ENCODE measurements around the gene UGT1A6.

DNA sequence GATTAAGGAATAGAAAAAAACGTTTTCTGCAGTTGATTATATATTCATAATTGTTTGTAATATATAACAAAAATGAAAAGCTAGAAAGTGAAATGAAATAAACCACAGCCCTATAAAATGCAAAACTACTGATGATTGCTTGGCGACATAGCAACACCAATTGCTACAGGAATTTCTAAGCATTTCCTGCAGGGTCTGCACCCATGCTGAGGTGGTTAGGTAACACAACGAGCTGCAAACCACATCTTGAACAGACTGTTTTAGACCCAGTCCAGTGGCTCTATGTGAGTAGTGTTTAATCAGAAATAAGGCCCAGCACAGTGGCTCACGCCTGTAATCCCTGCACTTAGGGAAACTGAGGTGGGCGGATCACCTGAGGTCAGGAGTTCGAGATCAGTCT, 38.2 kb upstream of the UGT1A6 start:
- TF ChIP-seq, protein P1, sequence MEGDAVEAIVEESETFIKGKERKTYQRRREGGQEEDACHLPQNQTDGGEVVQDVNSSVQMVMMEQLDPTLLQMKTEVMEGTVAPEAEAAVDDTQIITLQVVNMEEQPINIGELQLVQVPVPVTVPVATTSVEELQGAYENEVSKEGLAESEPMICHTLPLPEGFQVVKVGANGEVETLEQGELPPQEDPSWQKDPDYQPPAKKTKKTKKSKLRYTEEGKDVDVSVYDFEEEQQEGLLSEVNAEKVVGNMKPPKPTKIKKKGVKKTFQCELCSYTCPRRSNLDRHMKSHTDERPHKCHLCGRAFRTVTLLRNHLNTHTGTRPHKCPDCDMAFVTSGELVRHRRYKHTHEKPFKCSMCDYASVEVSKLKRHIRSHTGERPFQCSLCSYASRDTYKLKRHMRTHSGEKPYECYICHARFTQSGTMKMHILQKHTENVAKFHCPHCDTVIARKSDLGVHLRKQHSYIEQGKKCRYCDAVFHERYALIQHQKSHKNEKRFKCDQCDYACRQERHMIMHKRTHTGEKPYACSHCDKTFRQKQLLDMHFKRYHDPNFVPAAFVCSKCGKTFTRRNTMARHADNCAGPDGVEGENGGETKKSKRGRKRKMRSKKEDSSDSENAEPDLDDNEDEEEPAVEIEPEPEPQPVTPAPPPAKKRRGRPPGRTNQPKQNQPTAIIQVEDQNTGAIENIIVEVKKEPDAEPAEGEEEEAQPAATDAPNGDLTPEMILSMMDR (IDR thresholded peaks at IDR 0.05) = no peak
- TF ChIP-seq POLR2AphosphoS5 (IDR thresholded peaks at IDR 0.05; ENCODE audit: low read depth, low read length) = no peak
- no peak for TF ChIP-seq YY1 (IDR thresholded peaks at IDR 0.05; ENCODE audit: low read depth)
- TF ChIP-seq MXI1 (IDR thresholded peaks at IDR 0.05; ENCODE audit: low read depth, low read length) = no peak
- no peak for TF ChIP-seq CHD2 (IDR thresholded peaks at IDR 0.05; ENCODE audit: low read length, partially characterized antibody)
- TF ChIP-seq FOXJ3 (CRISPR knock-in tag; IDR thresholded peaks at IDR 0.05) = no peak
- TF ChIP-seq EP300 (IDR thresholded peaks at IDR 0.05; ENCODE audit: borderline replicate concordance in 1 of 2, low read depth in 1 of 2, low read length in 1 of 2) = no peak
- no peak for TF ChIP-seq FOXM1 (IDR thresholded peaks at IDR 0.05; ENCODE audit: low read depth)
- TF ChIP-seq, protein P2, sequence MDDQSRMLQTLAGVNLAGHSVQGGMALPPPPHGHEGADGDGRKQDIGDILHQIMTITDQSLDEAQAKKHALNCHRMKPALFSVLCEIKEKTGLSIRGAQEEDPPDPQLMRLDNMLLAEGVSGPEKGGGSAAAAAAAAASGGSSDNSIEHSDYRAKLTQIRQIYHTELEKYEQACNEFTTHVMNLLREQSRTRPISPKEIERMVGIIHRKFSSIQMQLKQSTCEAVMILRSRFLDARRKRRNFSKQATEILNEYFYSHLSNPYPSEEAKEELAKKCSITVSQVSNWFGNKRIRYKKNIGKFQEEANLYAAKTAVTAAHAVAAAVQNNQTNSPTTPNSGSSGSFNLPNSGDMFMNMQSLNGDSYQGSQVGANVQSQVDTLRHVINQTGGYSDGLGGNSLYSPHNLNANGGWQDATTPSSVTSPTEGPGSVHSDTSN (IDR thresholded peaks at IDR 0.05) = no peak
- TF ChIP-seq, protein P3, sequence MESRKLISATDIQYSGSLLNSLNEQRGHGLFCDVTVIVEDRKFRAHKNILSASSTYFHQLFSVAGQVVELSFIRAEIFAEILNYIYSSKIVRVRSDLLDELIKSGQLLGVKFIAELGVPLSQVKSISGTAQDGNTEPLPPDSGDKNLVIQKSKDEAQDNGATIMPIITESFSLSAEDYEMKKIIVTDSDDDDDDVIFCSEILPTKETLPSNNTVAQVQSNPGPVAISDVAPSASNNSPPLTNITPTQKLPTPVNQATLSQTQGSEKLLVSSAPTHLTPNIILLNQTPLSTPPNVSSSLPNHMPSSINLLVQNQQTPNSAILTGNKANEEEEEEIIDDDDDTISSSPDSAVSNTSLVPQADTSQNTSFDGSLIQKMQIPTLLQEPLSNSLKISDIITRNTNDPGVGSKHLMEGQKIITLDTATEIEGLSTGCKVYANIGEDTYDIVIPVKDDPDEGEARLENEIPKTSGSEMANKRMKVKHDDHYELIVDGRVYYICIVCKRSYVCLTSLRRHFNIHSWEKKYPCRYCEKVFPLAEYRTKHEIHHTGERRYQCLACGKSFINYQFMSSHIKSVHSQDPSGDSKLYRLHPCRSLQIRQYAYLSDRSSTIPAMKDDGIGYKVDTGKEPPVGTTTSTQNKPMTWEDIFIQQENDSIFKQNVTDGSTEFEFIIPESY (IDR thresholded peaks at IDR 0.05; ENCODE audit: borderline replicate concordance, low read depth) = no peak
- no peak for TF ChIP-seq TAF1 (IDR thresholded peaks at IDR 0.05; ENCODE audit: borderline replicate concordance, low read depth, low read length)
- TF ChIP-seq SIN3A (IDR thresholded peaks at IDR 0.05; ENCODE audit: borderline replicate concordance, low read depth, low read length) = no peak

Data from SK-N-SH (cell line).